HEK293 (cell line): ENCODE data around the gene ZNF860.

Source experiments
- CTCF ChIA-PET: fragments of 350-600 bp; formaldehyde crosslinking; extraction: SDS; loops from one replicate; lab custom pipeline; 2021; ENCODE audit warnings: antibody characterized with exemption; lab: Yijun Ruan, JAX
- POLR2A ChIA-PET: fragments of 300-600 bp; formaldehyde crosslinking; extraction: SDS; loops from one replicate; lab custom pipeline; 2020; ENCODE audit warnings: antibody characterized with exemption, inconsistent platforms; lab: Yijun Ruan, JAX
- H3K27ac ChIP-seq: fragments of 200-500 bp; sonication (Bioruptor generic); 2 replicates; pipeline ENCODE4 v1.5.1; 2014; ENCODE audit warnings: low read depth, low read length, control low read depth, inconsistent platforms; ENCODE audit errors: extremely low read depth
- H3K36me3 ChIP-seq, 2 experiments: fragments of 200-500 bp in 1 of 2; sonication (Bioruptor generic) in 1 of 2; 1 replicate in 1 of 2; 2 replicates in 1 of 2; pipeline ENCODE4 v1.5.1; 2014 to 2017; ENCODE audit warnings: inconsistent platforms in 2 of 2, low read length in 2 of 2; ENCODE audit not compliant: control insufficient read depth in 2 of 2, insufficient read depth in 1 of 2
- H3K4me1 ChIP-seq: fragments of 200-500 bp; sonication (Bioruptor generic); 2 replicates; pipeline ENCODE4 v1.5.1; 2014; ENCODE audit warnings: mild to moderate bottlenecking, low read length, inconsistent platforms; ENCODE audit not compliant: control insufficient read depth, insufficient read depth
- H3K4me3 ChIP-seq: 2 replicates; pipeline ENCODE4 v1.5.1; 2011; ENCODE audit warnings: low read depth, mild to moderate bottlenecking, control low read depth, low read length, moderate library complexity
- H3K9me3 ChIP-seq: fragments of 200-500 bp; sonication (Bioruptor generic); 2 replicates; pipeline ENCODE4 v1.5.1; 2014; ENCODE audit warnings: low read depth, low read length, inconsistent platforms; ENCODE audit not compliant: control insufficient read depth, insufficient read depth
- BCL6B ChIP-seq: fragments of 450-650 bp; formaldehyde crosslinking; IDR thresholded peaks from 2 replicates; pipeline ENCODE4 v1.5.1; 2017; ENCODE audit warnings: missing biosample characterization, missing genetic modification characterization
- KLF16 ChIP-seq: fragments of 450-650 bp; formaldehyde crosslinking; IDR thresholded peaks from 2 replicates; pipeline ENCODE4 v1.5.1; 2017; ENCODE audit warnings: missing biosample characterization, missing genetic modification characterization
- OSR2 ChIP-seq: fragments of 450-650 bp; formaldehyde crosslinking; IDR thresholded peaks from 2 replicates; pipeline ENCODE4 v1.5.1; 2016; ENCODE audit warnings: missing biosample characterization, missing genetic modification characterization
- PATZ1 ChIP-seq: fragments of 450-650 bp; formaldehyde crosslinking; IDR thresholded peaks from 2 replicates; pipeline ENCODE4 v1.5.1; 2016; ENCODE audit warnings: missing biosample characterization, missing genetic modification characterization
- PBX3 ChIP-seq: sonication (generic); formaldehyde crosslinking; IDR thresholded peaks from 2 replicates; pipeline ENCODE4 v1.8.1; 2022; ENCODE audit warnings: mild to moderate bottlenecking, moderate library complexity, missing genetic modification reagents
- TRIM28 ChIP-seq: IDR thresholded peaks from 2 replicates; pipeline ENCODE4 v1.6.1; 2011; ENCODE audit warnings: low read length, control low read depth, borderline replicate concordance
- ZBTB26 ChIP-seq: fragments of 450-650 bp; formaldehyde crosslinking; optimal IDR thresholded peaks from 2 replicates; pipeline ENCODE3; 2016; ENCODE audit warnings: missing biosample characterization, mild to moderate bottlenecking, missing genetic modification characterization
- ZNF133 ChIP-seq: fragments of 450-650 bp; formaldehyde crosslinking; IDR thresholded peaks from 2 replicates; pipeline ENCODE4 v1.5.1; 2016; ENCODE audit warnings: missing biosample characterization, missing genetic modification characterization
- ZNF138 ChIP-seq: fragments of 450-650 bp; formaldehyde crosslinking; IDR thresholded peaks from 2 replicates; pipeline ENCODE4 v1.5.1; 2016; ENCODE audit warnings: missing biosample characterization, missing genetic modification characterization, borderline replicate concordance
- ZNF146 ChIP-seq: fragments of 450-650 bp; formaldehyde crosslinking; IDR thresholded peaks from 2 replicates; pipeline ENCODE4 v1.5.1; 2016; ENCODE audit warnings: missing biosample characterization, missing genetic modification characterization
- ZNF157 ChIP-seq: fragments of 450-650 bp; formaldehyde crosslinking; IDR thresholded peaks from 2 replicates; pipeline ENCODE4 v1.5.1; 2016; ENCODE audit warnings: missing biosample characterization, missing genetic modification characterization
- ZNF174 ChIP-seq: fragments of 450-650 bp; formaldehyde crosslinking; IDR thresholded peaks from 2 replicates; pipeline ENCODE4 v1.5.0; 2017; ENCODE audit warnings: missing biosample characterization, mild to moderate bottlenecking, missing genetic modification characterization
- ZNF19 ChIP-seq: fragments of 450-650 bp; formaldehyde crosslinking; IDR thresholded peaks from 2 replicates; pipeline ENCODE4; 2016; ENCODE audit warnings: missing biosample characterization, missing genetic modification characterization, low read depth
- ZNF23 ChIP-seq: fragments of 450-650 bp; formaldehyde crosslinking; IDR thresholded peaks from 2 replicates; pipeline ENCODE4 v1.5.1; 2016; ENCODE audit warnings: missing biosample characterization, missing genetic modification characterization, borderline replicate concordance
- ZNF48 ChIP-seq: fragments of 450-650 bp; formaldehyde crosslinking; IDR thresholded peaks from 2 replicates; pipeline ENCODE4 v1.5.1; 2016; ENCODE audit warnings: missing biosample characterization, missing genetic modification characterization
- ZNF626 ChIP-seq: fragments of 450-650 bp; sonication (Bioruptor Pico); formaldehyde crosslinking; IDR thresholded peaks from 2 replicates; pipeline ENCODE4 v1.5.1; 2018; ENCODE audit warnings: missing biosample characterization, missing genetic modification characterization, inconsistent platforms
- ZNF629 ChIP-seq: fragments of 450-650 bp; formaldehyde crosslinking; IDR thresholded peaks from 2 replicates; pipeline ENCODE4 v1.5.1; 2017; ENCODE audit warnings: missing biosample characterization, missing genetic modification characterization
- ZNF645 ChIP-seq: fragments of 450-650 bp; formaldehyde crosslinking; IDR thresholded peaks from 2 replicates; pipeline ENCODE4; 2016; ENCODE audit warnings: missing biosample characterization, missing genetic modification characterization
- ZNF701 ChIP-seq: fragments of 450-650 bp; formaldehyde crosslinking; IDR thresholded peaks from 2 replicates; pipeline ENCODE4 v1.5.1; 2016; ENCODE audit warnings: missing biosample characterization, missing genetic modification characterization
- TF ChIP-seq, protein P1 (sequence below): fragments of 450-650 bp; formaldehyde crosslinking; IDR thresholded peaks from 2 replicates; pipeline ENCODE4 v1.5.1; 2016; ENCODE audit warnings: missing biosample characterization, missing genetic modification characterization
- TF ChIP-seq, protein P2 (sequence below): fragments of 450-650 bp; formaldehyde crosslinking; IDR thresholded peaks from 2 replicates; pipeline ENCODE4 v1.5.1; 2017; ENCODE audit warnings: missing biosample characterization, missing genetic modification characterization
- TF ChIP-seq, protein P3 (sequence below): fragments of 450-650 bp; formaldehyde crosslinking; IDR thresholded peaks from 2 replicates; pipeline ENCODE4 v1.5.1; 2016; ENCODE audit warnings: missing biosample characterization, missing genetic modification characterization, borderline replicate concordance

Gene ZNF860

DNA sequence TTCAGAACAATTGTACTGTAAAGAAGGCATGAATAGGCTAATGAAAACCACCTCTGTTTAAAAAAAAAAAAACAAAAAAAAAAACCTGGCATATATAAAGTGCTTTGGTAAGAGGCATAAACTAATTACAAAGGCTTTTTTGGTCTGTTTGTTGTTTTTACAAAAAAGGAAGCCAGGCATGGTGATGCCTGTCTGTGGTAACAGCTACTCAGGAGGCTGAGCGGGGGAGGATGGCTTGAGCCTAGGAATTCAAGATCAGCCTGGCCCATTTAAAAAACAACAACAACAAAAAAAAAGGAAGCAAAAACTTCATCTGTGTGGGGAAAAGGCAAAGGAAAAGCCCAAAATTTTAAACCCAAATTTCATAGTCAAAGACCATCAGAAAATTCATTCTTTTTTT is 47.5 kb upstream of the ZNF860 start:
- Histone ChIP-seq H3K9me3 (no peaks in the 10 kb centered on the region), H3K4me3 (no peak overlapping the region), H3K4me1 (peaks cover 3% of the 10 kb centered on the region; the same call in 1 of the 2 replicates), H3K36me3 (no peaks in the 10 kb centered on the region), H3K27ac (no peak overlapping the region)
- no peak for TF ChIP-seq PATZ1 (tag by site-specific recombination)
- TF ChIP-seq ZBTB26 (tag by site-specific recombination), result no peak
- TF ChIP-seq ZNF626, result no peak
- TF ChIP-seq OSR2, result 0 out of 2 replicates have a peak, but pooled peaks have one; percentile 23
- TF ChIP-seq ZNF629 (tag by site-specific recombination), result no peak
- TF ChIP-seq, protein P1, sequence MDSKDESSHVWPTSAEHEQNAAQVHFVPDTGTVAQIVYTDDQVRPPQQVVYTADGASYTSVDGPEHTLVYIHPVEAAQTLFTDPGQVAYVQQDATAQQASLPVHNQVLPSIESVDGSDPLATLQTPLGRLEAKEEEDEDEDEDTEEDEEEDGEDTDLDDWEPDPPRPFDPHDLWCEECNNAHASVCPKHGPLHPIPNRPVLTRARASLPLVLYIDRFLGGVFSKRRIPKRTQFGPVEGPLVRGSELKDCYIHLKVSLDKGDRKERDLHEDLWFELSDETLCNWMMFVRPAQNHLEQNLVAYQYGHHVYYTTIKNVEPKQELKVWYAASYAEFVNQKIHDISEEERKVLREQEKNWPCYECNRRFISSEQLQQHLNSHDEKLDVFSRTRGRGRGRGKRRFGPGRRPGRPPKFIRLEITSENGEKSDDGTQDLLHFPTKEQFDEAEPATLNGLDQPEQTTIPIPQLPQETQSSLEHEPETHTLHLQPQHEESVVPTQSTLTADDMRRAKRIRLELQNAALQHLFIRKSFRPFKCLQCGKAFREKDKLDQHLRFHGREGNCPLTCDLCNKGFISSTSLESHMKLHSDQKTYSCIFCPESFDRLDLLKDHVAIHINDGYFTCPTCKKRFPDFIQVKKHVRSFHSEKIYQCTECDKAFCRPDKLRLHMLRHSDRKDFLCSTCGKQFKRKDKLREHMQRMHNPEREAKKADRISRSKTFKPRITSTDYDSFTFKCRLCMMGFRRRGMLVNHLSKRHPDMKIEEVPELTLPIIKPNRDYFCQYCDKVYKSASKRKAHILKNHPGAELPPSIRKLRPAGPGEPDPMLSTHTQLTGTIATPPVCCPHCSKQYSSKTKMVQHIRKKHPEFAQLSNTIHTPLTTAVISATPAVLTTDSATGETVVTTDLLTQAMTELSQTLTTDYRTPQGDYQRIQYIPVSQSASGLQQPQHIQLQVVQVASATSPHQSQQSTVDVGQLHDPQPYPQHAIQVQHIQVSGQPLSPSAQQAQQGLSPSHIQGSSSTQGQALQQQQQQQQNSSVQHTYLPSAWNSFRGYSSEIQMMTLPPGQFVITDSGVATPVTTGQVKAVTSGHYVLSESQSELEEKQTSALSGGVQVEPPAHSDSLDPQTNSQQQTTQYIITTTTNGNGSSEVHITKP (tag by site-specific recombination), result peak; percentile 37; the same call in 1 of the 2 replicates
- TF ChIP-seq ZNF174, result no peak
- TF ChIP-seq ZNF23, result no peak
- TF ChIP-seq, protein P2, sequence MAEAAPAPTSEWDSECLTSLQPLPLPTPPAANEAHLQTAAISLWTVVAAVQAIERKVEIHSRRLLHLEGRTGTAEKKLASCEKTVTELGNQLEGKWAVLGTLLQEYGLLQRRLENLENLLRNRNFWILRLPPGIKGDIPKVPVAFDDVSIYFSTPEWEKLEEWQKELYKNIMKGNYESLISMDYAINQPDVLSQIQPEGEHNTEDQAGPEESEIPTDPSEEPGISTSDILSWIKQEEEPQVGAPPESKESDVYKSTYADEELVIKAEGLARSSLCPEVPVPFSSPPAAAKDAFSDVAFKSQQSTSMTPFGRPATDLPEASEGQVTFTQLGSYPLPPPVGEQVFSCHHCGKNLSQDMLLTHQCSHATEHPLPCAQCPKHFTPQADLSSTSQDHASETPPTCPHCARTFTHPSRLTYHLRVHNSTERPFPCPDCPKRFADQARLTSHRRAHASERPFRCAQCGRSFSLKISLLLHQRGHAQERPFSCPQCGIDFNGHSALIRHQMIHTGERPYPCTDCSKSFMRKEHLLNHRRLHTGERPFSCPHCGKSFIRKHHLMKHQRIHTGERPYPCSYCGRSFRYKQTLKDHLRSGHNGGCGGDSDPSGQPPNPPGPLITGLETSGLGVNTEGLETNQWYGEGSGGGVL, result no peak
- no peak for TF ChIP-seq ZNF645 (tag by site-specific recombination)
- no peak for TF ChIP-seq PBX3 (CRISPR knock-in tag)
- POLR2A ChIA-PET, result no interaction called here
- CTCF ChIA-PET, result interaction anchor here (0.7 kb wide), 2 partner anchors 52 to 89 kb away, joined by 5 to 7 read pairs; no protein-coding TSS in a partner anchor

- Histone ChIP-seq H3K4me3 (no peak overlapping the region), H3K9me3 (no peaks in the 10 kb centered on the region), H3K4me1 (peaks cover 3% of the 10 kb centered on the region; the same call in 1 of the 2 replicates), H3K36me3 (no peaks in the 10 kb centered on the region), H3K27ac (no peak overlapping the region)
- ChIA-PET CTCF (no interaction called here), POLR2A (no interaction called here)
- TF ChIP-seq ZNF48 (tag by site-specific recombination), result no peak
- TF ChIP-seq ZNF138 (tag by site-specific recombination), result no peak
- no peak for TF ChIP-seq BCL6B
- no peak for TF ChIP-seq ZNF146
- TF ChIP-seq ZNF157 (tag by site-specific recombination), result no peak
- no peak for TF ChIP-seq ZNF19
- TF ChIP-seq ZNF701 (tag by site-specific recombination), result no peak
- TF ChIP-seq KLF16 (tag by site-specific recombination), result no peak
- TF ChIP-seq, protein P3, sequence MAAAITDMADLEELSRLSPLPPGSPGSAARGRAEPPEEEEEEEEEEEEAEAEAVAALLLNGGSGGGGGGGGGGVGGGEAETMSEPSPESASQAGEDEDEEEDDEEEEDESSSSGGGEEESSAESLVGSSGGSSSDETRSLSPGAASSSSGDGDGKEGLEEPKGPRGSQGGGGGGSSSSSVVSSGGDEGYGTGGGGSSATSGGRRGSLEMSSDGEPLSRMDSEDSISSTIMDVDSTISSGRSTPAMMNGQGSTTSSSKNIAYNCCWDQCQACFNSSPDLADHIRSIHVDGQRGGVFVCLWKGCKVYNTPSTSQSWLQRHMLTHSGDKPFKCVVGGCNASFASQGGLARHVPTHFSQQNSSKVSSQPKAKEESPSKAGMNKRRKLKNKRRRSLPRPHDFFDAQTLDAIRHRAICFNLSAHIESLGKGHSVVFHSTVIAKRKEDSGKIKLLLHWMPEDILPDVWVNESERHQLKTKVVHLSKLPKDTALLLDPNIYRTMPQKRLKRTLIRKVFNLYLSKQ (tag by site-specific recombination), result no peak
- TF ChIP-seq TRIM28, result no peak
- no peak for TF ChIP-seq ZNF133
These were observed 46.7 kb upstream of the ZNF860 start for GRCh38 chr3:31934866-31935265.
